ENCODE measurements around the gene DNAH3. TPM values are rescaled to one million over a fixed set of nuclear protein-coding genes. Genes with fewer than 3 reads are reported as not detected.

Gene DNAH3
- total and polyA plus RNA-seq, 2 of the 13 experiments (the other 11 are each of a cell fraction or from before 2014, with no cell fraction given): 0.07 to 0.08 TPM

DNA sequence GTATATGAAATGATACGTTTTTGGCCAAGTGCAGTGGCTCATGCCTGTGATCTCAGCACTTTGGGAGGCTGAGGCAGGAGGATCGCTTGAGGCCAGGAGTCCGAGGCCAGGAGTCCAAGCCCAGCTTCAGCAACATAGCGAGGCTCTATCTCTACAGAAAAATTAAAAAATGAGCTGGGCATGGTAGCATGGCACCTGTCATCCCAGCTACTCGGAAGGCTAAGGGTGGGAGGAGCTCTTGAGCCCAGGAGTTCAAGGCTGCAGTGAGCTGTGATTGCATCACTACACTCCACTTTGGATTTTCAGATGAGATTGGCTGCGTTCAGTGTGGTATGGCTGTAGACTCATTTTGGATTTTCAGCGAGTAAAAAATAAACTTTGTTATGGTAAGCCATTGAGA, 112.4 kb downstream of the DNAH3 start:
- Histone ChIP-seq H3K4me3 (replicated peaks in 1 of 3; ENCODE audit: insufficient read depth in 1 of 3, low read depth in 2 of 3, low read length in 3 of 3) (no peak overlapping the region), H3K27me3 (ENCODE audit: control insufficient read depth in 1 of 2, insufficient read depth in 2 of 2, low read length in 2 of 2) (peaks cover 0 to 19% of the 10 kb centered on the region in 2 experiments; a peak in 4 of 5 replicates), H3K9ac (ENCODE audit: insufficient read depth, low read depth, low read length) (no peak overlapping the region), H3K36me3 (replicated peaks in 1 of 2; ENCODE audit: control insufficient read depth in 1 of 2, insufficient read depth in 2 of 2, low read length in 2 of 2) (no peaks in the 10 kb centered on the region), H3K27ac (ENCODE audit: extremely low read length, insufficient read depth, low read length) (no peak overlapping the region), H3K9me3 (ENCODE audit: low read length) (no peaks in the 10 kb centered on the region), H2AFZ (ENCODE audit: low read length) (no peak overlapping the region), H3K79me2 (ENCODE audit: insufficient read depth, low read length) (no peaks in the 10 kb centered on the region), H4K20me1 (ENCODE audit: insufficient read depth, low read length) (no peaks in the 10 kb centered on the region), H3K4me1 (ENCODE audit: insufficient read depth, low read length) (peaks cover 5% of the 10 kb centered on the region), H3K4me2 (ENCODE audit: low read depth, low read length) (no peak overlapping the region)
- POLR2A ChIA-PET: no interaction called here
- peak; percentile 42 for FAIRE-seq
- ATAC-seq: peak; percentile 56; the same call in 2 of the 3 replicates
- in situ Hi-C loops (cut with HindIII; ENCODE audit: extremely low pct_ligation_motif_present, low pct_unique_long_range_greater_than_20kb): no loop called here
- CTCF ChIA-PET (ENCODE audit: low intra/inter-chr PET ratio, low total read pairs): no interaction called here
- DNase-seq (ENCODE audit: low spot score): no peak
- BruUV-seq (replicated peaks): no TSS peak
- 27% methylated on average over 7 of the region's 7 CpGs for WGBS (ENCODE audit: low lambda C conversion rate)
- intact Hi-C loops (cut with micrococcal nuclease; ENCODE audit: unreplicated experiment): no loop called here
- TF ChIP-seq, protein P1, sequence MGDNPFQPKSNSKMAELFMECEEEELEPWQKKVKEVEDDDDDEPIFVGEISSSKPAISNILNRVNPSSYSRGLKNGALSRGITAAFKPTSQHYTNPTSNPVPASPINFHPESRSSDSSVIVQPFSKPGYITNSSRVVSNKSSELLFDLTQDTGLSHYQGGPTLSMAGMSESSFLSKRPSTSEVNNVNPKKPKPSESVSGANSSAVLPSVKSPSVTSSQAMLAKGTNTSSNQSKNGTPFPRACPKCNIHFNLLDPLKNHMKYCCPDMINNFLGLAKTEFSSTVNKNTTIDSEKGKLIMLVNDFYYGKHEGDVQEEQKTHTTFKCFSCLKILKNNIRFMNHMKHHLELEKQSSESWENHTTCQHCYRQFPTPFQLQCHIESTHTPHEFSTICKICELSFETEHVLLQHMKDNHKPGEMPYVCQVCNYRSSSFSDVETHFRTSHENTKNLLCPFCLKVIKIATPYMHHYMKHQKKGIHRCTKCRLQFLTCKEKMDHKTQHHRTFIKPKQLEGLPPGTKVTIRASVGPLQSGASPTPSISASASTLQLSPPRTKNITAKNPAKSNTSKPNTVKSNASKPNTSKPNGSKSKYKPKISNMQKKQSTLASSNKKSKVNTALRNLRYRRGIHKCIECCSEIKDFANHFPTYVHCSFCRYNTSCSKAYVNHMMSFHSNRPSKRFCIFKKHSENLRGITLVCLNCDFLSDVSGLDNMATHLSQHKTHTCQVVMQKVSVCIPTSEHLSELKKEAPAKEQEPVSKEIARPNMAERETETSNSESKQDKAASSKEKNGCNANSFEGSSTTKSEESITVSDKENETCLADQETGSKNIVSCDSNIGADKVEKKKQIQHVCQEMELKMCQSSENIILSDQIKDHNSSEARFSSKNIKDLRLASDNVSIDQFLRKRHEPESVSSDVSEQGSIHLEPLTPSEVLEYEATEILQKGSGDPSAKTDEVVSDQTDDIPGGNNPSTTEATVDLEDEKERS (CRISPR knock-in tag; IDR thresholded peaks at IDR 0.05): no peak
- TF ChIP-seq HNF4A (CRISPR knock-in tag; IDR thresholded peaks at IDR 0.05) (peak; percentile 66; the same call in 1 of the 2 replicates), FLYWCH1 (CRISPR knock-in tag; IDR thresholded peaks at IDR 0.05) (no peak), JUN (CRISPR knock-in tag; IDR thresholded peaks at IDR 0.05) (no peak), ZNF121 (CRISPR knock-in tag; IDR thresholded peaks at IDR 0.05) (peak; percentile 89), CENPT (CRISPR knock-in tag; IDR thresholded peaks at IDR 0.05; ENCODE audit: low read depth) (no peak), ELK4 (CRISPR knock-in tag; IDR thresholded peaks at IDR 0.05; ENCODE audit: borderline replicate concordance) (no peak), SIX1 (CRISPR knock-in tag; IDR thresholded peaks at IDR 0.05; ENCODE audit: borderline replicate concordance) (no peak), ZNF674 (CRISPR knock-in tag; IDR thresholded peaks at IDR 0.05; ENCODE audit: low read depth) (no peak), SIN3A (IDR thresholded peaks at IDR 0.05; ENCODE audit: borderline replicate concordance, low read depth, low read length) (no peak), E2F1 (CRISPR knock-in tag; IDR thresholded peaks at IDR 0.05) (no peak), TOPORS (CRISPR knock-in tag; IDR thresholded peaks at IDR 0.05) (0 out of 2 replicates have a peak, but pooled peaks have one; percentile 39), ATM (IDR thresholded peaks at IDR 0.05; ENCODE audit: borderline replicate concordance) (no peak), ZNF234 (CRISPR knock-in tag; conservative IDR thresholded peaks at IDR 0.05) (no peak), ZNF605 (CRISPR knock-in tag; IDR thresholded peaks at IDR 0.05) (no peak), ADNP (CRISPR knock-in tag; IDR thresholded peaks at IDR 0.05) (0 out of 2 replicates have a peak, but pooled peaks have one; percentile 36), ZNF326 (CRISPR knock-in tag; IDR thresholded peaks at IDR 0.05; ENCODE audit: borderline replicate concordance) (no peak)
- TF ChIP-seq, protein P2, sequence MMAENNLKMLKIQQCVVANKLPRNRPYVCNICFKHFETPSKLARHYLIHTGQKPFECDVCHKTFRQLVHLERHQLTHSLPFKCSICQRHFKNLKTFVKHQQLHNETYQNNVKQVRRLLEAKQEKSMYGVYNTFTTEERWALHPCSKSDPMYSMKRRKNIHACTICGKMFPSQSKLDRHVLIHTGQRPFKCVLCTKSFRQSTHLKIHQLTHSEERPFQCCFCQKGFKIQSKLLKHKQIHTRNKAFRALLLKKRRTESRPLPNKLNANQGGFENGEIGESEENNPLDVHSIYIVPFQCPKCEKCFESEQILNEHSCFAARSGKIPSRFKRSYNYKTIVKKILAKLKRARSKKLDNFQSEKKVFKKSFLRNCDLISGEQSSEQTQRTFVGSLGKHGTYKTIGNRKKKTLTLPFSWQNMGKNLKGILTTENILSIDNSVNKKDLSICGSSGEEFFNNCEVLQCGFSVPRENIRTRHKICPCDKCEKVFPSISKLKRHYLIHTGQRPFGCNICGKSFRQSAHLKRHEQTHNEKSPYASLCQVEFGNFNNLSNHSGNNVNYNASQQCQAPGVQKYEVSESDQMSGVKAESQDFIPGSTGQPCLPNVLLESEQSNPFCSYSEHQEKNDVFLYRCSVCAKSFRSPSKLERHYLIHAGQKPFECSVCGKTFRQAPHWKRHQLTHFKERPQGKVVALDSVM (CRISPR knock-in tag; IDR thresholded peaks at IDR 0.05): peak; percentile 94

All from HepG2 (cell line).